IMR-90 (cell line): ENCODE measurements around the gene AGAP1. TPM values are rescaled to one million over a fixed set of nuclear protein-coding genes. Genes with fewer than 3 reads are reported as not detected.

Source experiments
- ATAC-seq: fragments of 200-7000 bp; cut with Tn5 transposase; 2 replicates; pipeline ENCODE4 v1.9.1; 2020; ENCODE audit warnings: low read depth, mild to moderate bottlenecking, moderate library complexity
- BruUV-seq: library from RNA; stranded (reverse); fragments of 400-500 nt; replicated peaks from 2 replicates; lab custom pipeline; 2021; lab: Mats Ljungman, UMichigan
- CTCF ChIA-PET: fragments of 300-600 bp; formaldehyde crosslinking; extraction: SDS; loops from one replicate; lab custom pipeline; 2021; ENCODE audit warnings: antibody characterized with exemption; lab: Yijun Ruan, JAX
- POLR2A ChIA-PET: fragments of 300-600 bp; sonication (Branson Sonifier 250); formaldehyde crosslinking; loops from one replicate; lab custom pipeline; 2022; ENCODE audit warnings: antibody characterized with exemption; ENCODE audit not compliant: unreplicated experiment; lab: Charles Lee
- DNase-seq: peaks from one replicate; pipeline ENCODE4 v3.0.0; 2013
- H2AFZ ChIP-seq: replicated peaks from 2 replicates; pipeline ENCODE3; 2013; ENCODE audit warnings: low read length, mild to moderate bottlenecking; ENCODE audit not compliant: poor library complexity
- H2AK5ac ChIP-seq: 2 replicates; pipeline ENCODE4 v1.6.1; 2013; ENCODE audit warnings: low read depth, low read length, inconsistent platforms
- H2AK9ac ChIP-seq: replicated peaks from 2 replicates; pipeline ENCODE3; 2013; ENCODE audit warnings: mild to moderate bottlenecking, low read depth, low read length, moderate library complexity; ENCODE audit not compliant: poor library complexity
- H2BK120ac ChIP-seq: 2 replicates; pipeline ENCODE4 v1.6.1; 2013; ENCODE audit warnings: low read depth, low read length, inconsistent platforms
- H2BK15ac ChIP-seq: 3 replicates; pipeline ENCODE4 v1.6.1; 2013; ENCODE audit warnings: low read depth, low read length, inconsistent platforms
- H2BK20ac ChIP-seq: 2 replicates; pipeline ENCODE4 v1.6.1; 2013; ENCODE audit warnings: low read depth, mild to moderate bottlenecking, inconsistent platforms, low read length, moderate library complexity
- H2BK5ac ChIP-seq: 2 replicates; pipeline ENCODE4 v1.6.1; 2013; ENCODE audit warnings: mild to moderate bottlenecking, low read depth, low read length, inconsistent platforms; ENCODE audit not compliant: poor library complexity, severe bottlenecking
- H3K14ac ChIP-seq: replicated peaks from 2 replicates; pipeline ENCODE4 v1.6.1; 2013; ENCODE audit warnings: low read depth, low read length, inconsistent platforms
- H3K18ac ChIP-seq: 2 replicates; pipeline ENCODE4 v1.6.1; 2013; ENCODE audit warnings: low read depth, low read length, control low read depth
- H3K23ac ChIP-seq: 2 replicates; pipeline ENCODE4 v1.6.1; 2013; ENCODE audit warnings: low read depth, low read length, inconsistent platforms
- H3K27ac ChIP-seq: 2 replicates; pipeline ENCODE4 v1.5.1; 2013; ENCODE audit warnings: mild to moderate bottlenecking, control low read depth, low read length; ENCODE audit not compliant: insufficient read depth
- H3K27me3 ChIP-seq: 2 replicates; pipeline ENCODE4 v1.6.1; 2013; ENCODE audit warnings: low read length; ENCODE audit not compliant: control insufficient read depth, insufficient read depth
- H3K36me3 ChIP-seq: 2 replicates; pipeline ENCODE4 v1.6.1; 2013; ENCODE audit warnings: low read length, mixed read lengths; ENCODE audit not compliant: control insufficient read depth, insufficient read depth
- H3K4ac ChIP-seq: 2 replicates; pipeline ENCODE4 v1.6.1; 2013; ENCODE audit warnings: low read depth, low read length, inconsistent platforms
- H3K4me1 ChIP-seq: 2 replicates; pipeline ENCODE4 v1.6.1; 2013; ENCODE audit warnings: low read length, mixed read lengths; ENCODE audit not compliant: control insufficient read depth, insufficient read depth
- H3K4me2 ChIP-seq: 2 replicates; pipeline ENCODE4 v1.6.1; 2013; ENCODE audit warnings: low read depth, mild to moderate bottlenecking, control low read depth, low read length, moderate library complexity
- H3K4me3 ChIP-seq: 2 replicates; pipeline ENCODE4 v1.5.1; 2013; ENCODE audit warnings: low read depth, mild to moderate bottlenecking, control low read depth, low read length, moderate library complexity; ENCODE audit not compliant: insufficient read depth
- H3K56ac ChIP-seq: 2 replicates; pipeline ENCODE4 v1.6.1; 2013; ENCODE audit warnings: low read length, inconsistent platforms; ENCODE audit not compliant: insufficient read depth; ENCODE audit errors: extremely low read depth
- H3K79me1 ChIP-seq, 2 experiments: 2 replicates each; pipeline ENCODE4 v1.6.1; 2013; ENCODE audit warnings: low read length in 2 of 2, inconsistent platforms in 1 of 2, low read depth in 1 of 2
- H3K9ac ChIP-seq: 2 replicates; pipeline ENCODE4 v1.6.1; 2013; ENCODE audit warnings: low read depth, low read length, control low read depth
- H3K9me1 ChIP-seq: 2 replicates; pipeline ENCODE4 v1.6.1; 2013; ENCODE audit warnings: low read length, inconsistent platforms; ENCODE audit not compliant: insufficient read depth
- H3K9me3 ChIP-seq: 2 replicates; pipeline ENCODE4 v1.6.1; 2013; ENCODE audit warnings: low read length; ENCODE audit not compliant: control insufficient read depth, insufficient read depth
- H4K20me1 ChIP-seq: 2 replicates; pipeline ENCODE4 v1.6.1; 2013; ENCODE audit warnings: low read length, inconsistent platforms; ENCODE audit not compliant: insufficient read depth
- H4K5ac ChIP-seq: 2 replicates; pipeline ENCODE4 v1.6.1; 2013; ENCODE audit warnings: mild to moderate bottlenecking, low read depth, low read length, control low read depth
- H4K8ac ChIP-seq, 2 experiments: 2 replicates each; pipeline ENCODE4 v1.6.1; 2013; ENCODE audit warnings: low read depth in 2 of 2, low read length in 2 of 2, control low read depth in 1 of 2, inconsistent platforms in 1 of 2
- H4K91ac ChIP-seq: 2 replicates; pipeline ENCODE4 v1.6.1; 2013; ENCODE audit warnings: low read depth, low read length, inconsistent platforms; ENCODE audit not compliant: insufficient read depth
- CHD1 ChIP-seq: IDR thresholded peaks from 2 replicates; pipeline ENCODE4 v1.6.1; 2012; ENCODE audit warnings: low read depth, low read length, improper control_type of control experiment
- FOS ChIP-seq: fragments of 150-350 bp; IDR thresholded peaks from 2 replicates; pipeline ENCODE4 v1.6.1; 2016; ENCODE audit warnings: low read depth, low read length
- NFE2L2 ChIP-seq: fragments of 150-350 bp; IDR thresholded peaks from 2 replicates; pipeline ENCODE4 v1.6.1; 2016; ENCODE audit warnings: low read depth, mild to moderate bottlenecking, low read length
- POLR2A ChIP-seq: IDR thresholded peaks from 2 replicates; pipeline ENCODE4 v1.6.1; 2012; ENCODE audit warnings: mild to moderate bottlenecking, low read depth, low read length
- RAD21 ChIP-seq: IDR thresholded peaks from 2 replicates; pipeline ENCODE4 v1.6.1; 2012; ENCODE audit warnings: low read length, improper control_type of control experiment
- RCOR1 ChIP-seq: IDR thresholded peaks from 2 replicates; pipeline ENCODE4 v1.6.1; 2012; ENCODE audit warnings: mild to moderate bottlenecking, low read length, improper control_type of control experiment; ENCODE audit not compliant: insufficient replicate concordance
- SMC3 ChIP-seq: fragments of 150-350 bp; IDR thresholded peaks from 2 replicates; pipeline ENCODE4 v1.6.1; 2016; ENCODE audit warnings: low read depth, mild to moderate bottlenecking, antibody characterized with exemption, low read length, moderate library complexity
- WGBS, 2 experiments: methylation state at CpG; one replicate each; pipeline versions ENCODE4 v1.1.5 to v1.1.7; 2013; ENCODE audit warnings: missing lambda C conversion rate in 2 of 2; ENCODE audit not compliant: insufficient read length in 1 of 2; ENCODE audit errors: extremely low coverage in 2 of 2; 5-methylcytosine and 5-hydroxymethylcytosine counted together
- dilution Hi-C: fragments of 300-500 bp; cut with HindIII; formaldehyde crosslinking; loops from one replicate; pipeline ENCODE4 v1.14.3; 2018; ENCODE audit warnings: low sequenced_read_pairs; ENCODE audit not compliant: unreplicated experiment
- in situ Hi-C: fragments of 300-500 bp; cut with MboI; formaldehyde crosslinking; loops from 3 replicates; pipeline ENCODE4 v1.14.3; 2019; ENCODE audit warnings: low sequenced_read_pairs, inconsistent platforms, mixed read lengths
- intact Hi-C: fragments of 100-400 bp; cut with micrococcal nuclease; formaldehyde crosslinking; loops from 2 replicates; pipeline ENCODE4 v1.10.0; 2022
- polyA plus RNA-seq, 3 experiments: library from polyadenylated mRNA; depleted of rRNA; stranded (reverse); fragments of >200 nt; gene quantifications; 2 replicates each; pipeline ENCODE4 v1.2.3, GENCODE V29; 2012; ENCODE audit warnings: low replicate concordance in 1 of 3
- total RNA-seq: library from RNA; depleted of rRNA; stranded (reverse); fragments of >200 nt; gene quantifications from 2 replicates; pipeline ENCODE4 v1.2.3, GENCODE V29; 2012
- TF ChIP-seq, protein P1 (sequence below): fragments of 150-350 bp; IDR thresholded peaks from 2 replicates; pipeline ENCODE4 v1.6.1; 2017; ENCODE audit warnings: mild to moderate bottlenecking, antibody characterized with exemption, low read length, low read depth
- TF ChIP-seq, protein P2 (sequence below): conservative IDR thresholded peaks from 2 replicates; pipeline ENCODE4 v1.5.1; 2012; ENCODE audit warnings: mild to moderate bottlenecking, low read depth, low read length, improper control_type of control experiment

Gene AGAP1
- total and polyA plus RNA-seq, 2 of the 4 experiments (the other 2 are of a cell fraction) = 15.1 to 16.4 TPM

DNA sequence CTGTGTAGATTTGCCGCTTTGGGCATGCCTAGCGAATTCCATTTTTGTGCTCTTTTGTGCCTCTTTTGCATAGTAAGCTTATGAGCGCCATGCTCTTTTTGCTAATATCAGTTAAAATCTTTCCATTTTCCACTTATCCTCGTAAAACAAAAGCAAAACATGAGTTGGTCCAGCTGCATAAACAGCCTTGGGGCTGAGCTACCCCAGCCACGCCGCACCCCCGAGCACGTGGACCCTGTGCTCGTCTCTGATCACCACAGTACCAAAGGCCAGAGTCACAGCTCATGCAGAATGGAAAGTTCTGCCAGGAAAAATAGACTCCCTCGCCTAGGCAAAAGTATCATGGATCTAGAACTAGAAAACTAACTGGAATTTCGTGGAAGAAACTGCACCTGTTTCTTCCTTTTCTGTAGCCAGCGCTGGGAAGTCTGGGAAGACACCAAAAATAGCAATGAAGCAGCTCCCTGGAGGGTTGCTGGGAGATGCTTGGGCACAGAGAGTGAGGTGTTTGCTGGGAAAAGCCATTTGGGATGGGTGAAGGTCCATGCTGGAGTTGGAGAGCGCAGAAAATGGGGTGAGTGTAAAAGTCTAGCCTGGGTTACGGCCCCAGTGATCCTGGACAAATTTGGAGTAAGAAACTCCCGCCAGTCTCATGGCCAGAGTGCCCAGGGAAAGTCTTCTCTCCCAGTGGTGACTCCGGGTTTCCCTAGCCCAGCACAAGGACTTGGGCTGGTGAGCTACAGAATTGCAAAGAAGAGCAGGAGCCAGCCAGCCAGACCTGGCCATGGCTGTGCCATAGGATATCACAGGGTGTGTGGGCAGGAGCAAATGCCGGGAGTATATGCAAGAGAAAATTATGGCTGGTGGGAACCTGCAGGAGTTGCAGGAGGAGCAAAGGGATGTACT, 456.0 kb downstream of the AGAP1 start:
- no peak overlapping the region for H3K56ac ChIP-seq
- no peaks in the 10 kb centered on the region for H3K9me3 ChIP-seq
- no peak overlapping the region for H4K5ac ChIP-seq
- H2AK5ac ChIP-seq = no peak overlapping the region
- no peak overlapping the region for H3K14ac ChIP-seq
- H3K4me1 ChIP-seq = no peaks in the 10 kb centered on the region
- no peak overlapping the region for H2BK20ac ChIP-seq
- H2BK15ac ChIP-seq = no peak overlapping the region
- no peaks in the 10 kb centered on the region for H3K36me3 ChIP-seq
- no peak overlapping the region for H3K18ac ChIP-seq
- no peak overlapping the region for H2BK120ac ChIP-seq
- H4K8ac ChIP-seq = no peak overlapping the region
- no peaks in the 10 kb centered on the region for H4K20me1 ChIP-seq
- in situ Hi-C loops = no loop called here
- H3K4me2 ChIP-seq = no peak overlapping the region
- DNase-seq (no peak), ATAC-seq (no peak)
- BruUV-seq = no TSS peak
- TF ChIP-seq RCOR1 = no peak
- no peak for TF ChIP-seq RAD21
- TF ChIP-seq, protein P1, sequence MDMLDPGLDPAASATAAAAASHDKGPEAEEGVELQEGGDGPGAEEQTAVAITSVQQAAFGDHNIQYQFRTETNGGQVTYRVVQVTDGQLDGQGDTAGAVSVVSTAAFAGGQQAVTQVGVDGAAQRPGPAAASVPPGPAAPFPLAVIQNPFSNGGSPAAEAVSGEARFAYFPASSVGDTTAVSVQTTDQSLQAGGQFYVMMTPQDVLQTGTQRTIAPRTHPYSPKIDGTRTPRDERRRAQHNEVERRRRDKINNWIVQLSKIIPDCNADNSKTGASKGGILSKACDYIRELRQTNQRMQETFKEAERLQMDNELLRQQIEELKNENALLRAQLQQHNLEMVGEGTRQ = no peak
- TF ChIP-seq, protein P2, sequence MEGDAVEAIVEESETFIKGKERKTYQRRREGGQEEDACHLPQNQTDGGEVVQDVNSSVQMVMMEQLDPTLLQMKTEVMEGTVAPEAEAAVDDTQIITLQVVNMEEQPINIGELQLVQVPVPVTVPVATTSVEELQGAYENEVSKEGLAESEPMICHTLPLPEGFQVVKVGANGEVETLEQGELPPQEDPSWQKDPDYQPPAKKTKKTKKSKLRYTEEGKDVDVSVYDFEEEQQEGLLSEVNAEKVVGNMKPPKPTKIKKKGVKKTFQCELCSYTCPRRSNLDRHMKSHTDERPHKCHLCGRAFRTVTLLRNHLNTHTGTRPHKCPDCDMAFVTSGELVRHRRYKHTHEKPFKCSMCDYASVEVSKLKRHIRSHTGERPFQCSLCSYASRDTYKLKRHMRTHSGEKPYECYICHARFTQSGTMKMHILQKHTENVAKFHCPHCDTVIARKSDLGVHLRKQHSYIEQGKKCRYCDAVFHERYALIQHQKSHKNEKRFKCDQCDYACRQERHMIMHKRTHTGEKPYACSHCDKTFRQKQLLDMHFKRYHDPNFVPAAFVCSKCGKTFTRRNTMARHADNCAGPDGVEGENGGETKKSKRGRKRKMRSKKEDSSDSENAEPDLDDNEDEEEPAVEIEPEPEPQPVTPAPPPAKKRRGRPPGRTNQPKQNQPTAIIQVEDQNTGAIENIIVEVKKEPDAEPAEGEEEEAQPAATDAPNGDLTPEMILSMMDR = no peak
- TF ChIP-seq SMC3 = no peak
- no peak for TF ChIP-seq FOS
- TF ChIP-seq POLR2A = no peak
- no peak for TF ChIP-seq NFE2L2
- no peak for TF ChIP-seq CHD1
- no peak overlapping the region for H2BK5ac ChIP-seq
- no peak overlapping the region for H3K23ac ChIP-seq
- peak overlapping the region; percentile 19 for H2AFZ ChIP-seq
- no peak overlapping the region for H3K4ac ChIP-seq
- no peak overlapping the region for H3K9ac ChIP-seq
- H3K27me3 ChIP-seq = no peaks in the 10 kb centered on the region
- H3K79me1 ChIP-seq = peaks cover 0 to 2% of the 10 kb centered on the region in 2 experiments; a peak in 1 of 4 replicates
- H3K4me3 ChIP-seq = no peak overlapping the region
- ChIA-PET CTCF (no interaction called here), POLR2A (no interaction called here)
- no peak overlapping the region for H4K91ac ChIP-seq
- no peaks in the 10 kb centered on the region; the same call in 1 of the 2 replicates for H3K9me1 ChIP-seq
- H3K27ac ChIP-seq = no peak overlapping the region
- no peak overlapping the region for H2AK9ac ChIP-seq
- intact Hi-C loops = loop anchor here (10.0 kb wide), 1 partner anchor 225 kb away; no protein-coding TSS in a partner anchor
- 93% methylated on average over 11 of the region's 17 CpGs; no CpG with 5 or more reads in 1 of the 2 experiments for WGBS, 2 experiments
- dilution Hi-C loops = no loop called here
